WERI-Rb-1 (cell line): ENCODE data around the gene COL5A1.

Experiments
- DNase-seq: peaks from one replicate; pipeline ENCODE4 v3.0.0-alpha.2; 2020
- H3K27ac ChIP-seq: fragments of 250-450 bp; sonication (Bioruptor Pico); 2 replicates; pipeline ENCODE4 v1.5.1; 2020; ENCODE audit warnings: mild to moderate bottlenecking, moderate library complexity
- H3K27me3 ChIP-seq: fragments of 250-450 bp; sonication (Bioruptor Pico); 2 replicates; pipeline ENCODE4 v1.5.1; 2021; ENCODE audit warnings: mild to moderate bottlenecking, low read depth, moderate library complexity; ENCODE audit not compliant: insufficient read depth, severe bottlenecking
- H3K36me3 ChIP-seq: fragments of 250-450 bp; sonication (Bioruptor Pico); 2 replicates; pipeline ENCODE4 v1.5.1; 2020; ENCODE audit warnings: mild to moderate bottlenecking, moderate library complexity
- H3K4me3 ChIP-seq: 2 replicates; pipeline ENCODE4 v1.5.1; 2011; ENCODE audit warnings: low read depth, mild to moderate bottlenecking, control low read depth, low read length
- H3K9me3 ChIP-seq: fragments of 250-450 bp; sonication (Bioruptor Pico); 2 replicates; pipeline ENCODE4 v1.5.1; 2021; ENCODE audit warnings: mild to moderate bottlenecking, moderate library complexity; ENCODE audit not compliant: severe bottlenecking
- TF ChIP-seq, protein P1 (sequence below): IDR thresholded peaks from 2 replicates; pipeline ENCODE4 v1.5.1; 2011; ENCODE audit warnings: low read depth, mild to moderate bottlenecking, control low read depth, inconsistent platforms, low read length

COL5A1 gene

DNA sequence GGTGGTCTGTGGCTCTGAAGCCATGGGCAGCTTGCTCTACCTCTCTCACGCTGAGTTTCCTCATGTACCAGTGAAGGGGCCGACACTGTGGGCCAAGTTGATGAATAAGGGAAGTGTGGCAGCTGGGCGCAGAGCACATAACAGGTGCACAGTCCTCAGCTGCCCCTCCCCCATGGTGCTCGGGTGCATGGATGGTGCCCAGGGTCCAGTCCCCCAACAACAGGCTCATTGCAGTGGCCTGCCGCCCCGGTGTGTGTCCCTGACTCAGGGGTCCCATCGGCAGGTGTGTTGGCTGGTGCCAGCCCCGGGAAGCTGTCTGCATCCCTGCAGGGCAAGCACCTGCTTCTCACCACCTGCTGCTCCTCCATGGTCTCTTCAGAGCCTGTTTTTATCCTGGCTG, 36.6 kb downstream of the COL5A1 start:
- Histone ChIP-seq H3K36me3 (no peaks in the 10 kb centered on the region), H3K27me3 (no peaks in the 10 kb centered on the region), H3K27ac (no peak overlapping the region), H3K4me3 (no peak overlapping the region), H3K9me3 (peaks cover 3% of the 10 kb centered on the region)
- TF ChIP-seq, protein P1, sequence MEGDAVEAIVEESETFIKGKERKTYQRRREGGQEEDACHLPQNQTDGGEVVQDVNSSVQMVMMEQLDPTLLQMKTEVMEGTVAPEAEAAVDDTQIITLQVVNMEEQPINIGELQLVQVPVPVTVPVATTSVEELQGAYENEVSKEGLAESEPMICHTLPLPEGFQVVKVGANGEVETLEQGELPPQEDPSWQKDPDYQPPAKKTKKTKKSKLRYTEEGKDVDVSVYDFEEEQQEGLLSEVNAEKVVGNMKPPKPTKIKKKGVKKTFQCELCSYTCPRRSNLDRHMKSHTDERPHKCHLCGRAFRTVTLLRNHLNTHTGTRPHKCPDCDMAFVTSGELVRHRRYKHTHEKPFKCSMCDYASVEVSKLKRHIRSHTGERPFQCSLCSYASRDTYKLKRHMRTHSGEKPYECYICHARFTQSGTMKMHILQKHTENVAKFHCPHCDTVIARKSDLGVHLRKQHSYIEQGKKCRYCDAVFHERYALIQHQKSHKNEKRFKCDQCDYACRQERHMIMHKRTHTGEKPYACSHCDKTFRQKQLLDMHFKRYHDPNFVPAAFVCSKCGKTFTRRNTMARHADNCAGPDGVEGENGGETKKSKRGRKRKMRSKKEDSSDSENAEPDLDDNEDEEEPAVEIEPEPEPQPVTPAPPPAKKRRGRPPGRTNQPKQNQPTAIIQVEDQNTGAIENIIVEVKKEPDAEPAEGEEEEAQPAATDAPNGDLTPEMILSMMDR, result no peak
- DNase-seq, result no peak

DNA sequence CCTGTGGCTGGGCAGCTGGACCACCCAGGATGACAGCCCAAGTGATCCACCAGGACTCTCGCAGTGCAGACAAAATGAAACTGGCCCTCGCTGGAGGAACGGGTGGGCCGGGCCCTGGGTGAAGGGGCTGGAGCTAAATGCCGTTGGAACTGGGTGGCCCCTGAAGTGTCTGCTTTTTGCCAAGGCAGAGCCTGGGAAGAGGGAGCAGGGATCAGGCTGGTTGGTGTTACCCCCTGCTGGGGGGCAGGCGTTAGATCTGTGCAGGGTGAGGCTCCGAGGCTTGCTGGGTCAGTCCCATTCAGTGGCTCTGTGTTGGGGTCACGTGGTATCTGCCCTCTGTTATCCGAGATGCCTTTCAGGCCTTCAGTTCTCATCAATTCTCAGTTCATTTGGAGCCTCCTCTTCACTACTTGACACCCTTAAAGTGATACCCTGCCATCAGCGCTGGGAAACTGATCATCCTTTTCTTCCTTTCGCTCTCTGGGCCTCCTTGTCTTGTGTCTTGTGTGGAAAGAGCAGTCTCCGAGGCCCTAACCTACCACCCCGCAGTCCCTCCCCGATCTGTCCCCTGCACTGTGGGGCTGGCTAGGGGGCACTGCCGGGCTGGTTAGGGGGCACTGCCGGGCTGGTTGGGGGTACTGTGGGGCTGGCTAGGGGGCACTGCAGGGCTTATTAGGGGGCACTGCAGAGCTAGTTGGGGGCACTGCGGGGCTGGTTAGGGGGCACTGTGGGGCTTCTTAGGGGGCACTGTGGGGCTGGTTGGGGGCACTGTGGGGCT, 37.3 kb downstream of the COL5A1 start:
- Histone ChIP-seq H3K36me3 (no peaks in the 10 kb centered on the region), H3K27me3 (no peaks in the 10 kb centered on the region), H3K4me3 (no peak overlapping the region), H3K27ac (no peak overlapping the region), H3K9me3 (peaks cover 3% of the 10 kb centered on the region)
- TF ChIP-seq, protein P1, result no peak
- no peak for DNase-seq

DNA sequence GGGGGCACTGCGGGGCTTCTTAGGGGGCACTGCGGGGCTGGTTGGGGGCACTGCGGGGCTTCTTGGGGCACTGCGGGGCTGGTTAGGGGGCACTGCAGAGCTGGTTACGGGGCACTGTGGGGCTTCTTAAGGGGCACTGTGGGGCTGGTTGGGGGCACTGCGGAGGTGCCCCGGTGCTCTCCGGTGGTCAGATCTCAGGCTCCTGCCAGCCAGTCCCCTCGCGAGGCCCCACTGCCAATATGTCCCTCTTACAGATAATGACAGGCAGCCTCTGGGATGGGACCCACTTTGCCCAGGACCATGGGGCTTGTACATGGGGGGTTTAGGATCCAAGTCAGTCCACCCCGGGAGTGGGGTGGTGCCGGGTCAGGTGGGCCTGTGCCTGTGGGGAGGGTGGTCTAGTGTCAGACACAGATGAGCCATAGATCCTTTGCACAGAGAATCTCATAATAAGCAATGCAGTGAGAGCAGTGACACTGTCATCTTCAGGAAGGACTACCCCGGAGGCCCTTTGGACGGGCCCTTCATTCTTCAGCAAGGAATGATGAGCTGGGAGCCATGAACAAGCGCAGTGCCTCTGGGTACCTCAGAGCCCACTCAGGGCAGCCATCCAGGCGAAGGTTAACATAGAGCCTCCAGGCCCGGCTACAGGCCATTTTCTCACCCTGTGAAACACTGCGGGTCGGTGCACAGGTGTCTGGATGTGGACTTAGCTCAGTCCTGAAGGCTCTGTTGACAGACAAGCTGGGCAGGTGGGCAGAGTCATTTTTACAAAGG, 38.2 kb downstream of the COL5A1 start:
- Histone ChIP-seq H3K9me3 (peaks cover 3% of the 10 kb centered on the region), H3K27ac (no peak overlapping the region), H3K4me3 (no peak overlapping the region), H3K27me3 (no peaks in the 10 kb centered on the region), H3K36me3 (no peaks in the 10 kb centered on the region)
- TF ChIP-seq, protein P1, result no peak
- DNase-seq, result no peak

DNA sequence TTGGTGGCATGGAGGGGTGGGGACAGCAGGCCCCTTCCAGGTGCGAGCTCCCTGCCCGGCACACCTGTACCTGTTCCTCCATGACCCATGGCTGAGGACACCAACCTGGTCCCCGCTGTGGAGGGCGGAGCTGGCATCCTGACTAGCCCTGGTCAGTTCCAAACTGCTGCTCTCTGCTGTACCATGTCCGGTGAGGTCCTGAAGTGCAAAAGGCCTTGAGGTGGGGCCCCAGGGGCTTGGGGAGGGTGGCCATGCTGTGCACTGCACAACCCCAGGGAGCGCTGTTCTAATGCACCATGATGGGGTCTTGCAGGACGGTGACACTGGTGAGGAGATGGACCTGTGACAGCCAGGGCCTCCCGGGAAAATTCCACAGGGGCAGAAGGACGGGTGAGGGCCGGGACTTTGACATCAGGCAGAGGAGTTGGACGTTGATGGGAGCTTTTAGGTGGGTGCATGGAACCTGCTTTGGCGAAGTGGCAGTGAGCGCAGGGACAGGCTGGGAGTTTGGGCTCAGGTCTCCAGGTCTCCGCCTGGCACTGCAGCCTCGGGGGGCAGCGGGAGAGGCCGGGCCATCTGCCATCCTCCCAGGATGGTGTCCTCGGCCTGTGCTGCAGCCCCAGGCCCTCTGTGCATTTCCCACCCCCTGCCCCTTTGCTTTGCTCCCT, 38.9 kb downstream of the COL5A1 start:
- Histone ChIP-seq H3K27me3 (no peaks in the 10 kb centered on the region), H3K36me3 (no peaks in the 10 kb centered on the region), H3K9me3 (peaks cover 2% of the 10 kb centered on the region), H3K27ac (no peak overlapping the region), H3K4me3 (no peak overlapping the region)
- TF ChIP-seq, protein P1, result no peak
- DNase-seq, result no peak

DNA sequence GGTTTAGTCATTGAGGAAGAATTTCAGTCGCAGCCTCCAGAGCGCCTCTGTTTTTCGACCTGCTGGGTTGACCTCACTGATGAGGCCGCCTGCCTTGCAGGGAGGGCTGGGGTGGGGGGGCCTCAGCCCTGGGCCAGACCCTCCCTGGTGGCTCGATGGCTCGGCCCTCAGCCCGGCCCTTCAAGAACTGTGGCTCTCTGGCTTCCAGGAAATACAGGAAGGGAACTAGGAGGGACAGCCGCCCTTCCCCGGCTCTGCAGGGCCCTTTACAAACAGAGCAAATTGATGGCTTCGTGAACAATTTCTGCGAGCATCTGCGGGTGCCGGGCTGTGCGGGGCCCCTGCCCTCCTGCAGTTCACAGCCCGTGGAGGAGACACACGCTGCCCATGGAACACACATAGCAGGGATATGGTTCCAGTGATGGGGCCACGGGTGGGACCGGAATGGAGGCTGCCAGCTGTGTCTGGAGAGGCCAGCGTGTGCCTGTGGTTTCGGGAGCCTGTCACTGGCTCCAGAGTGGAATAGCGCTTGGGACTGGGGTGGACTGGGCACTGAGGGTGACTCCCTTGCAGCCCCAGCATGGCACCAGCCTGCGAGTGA, 39.6 kb downstream of the COL5A1 start:
- H3K36me3 ChIP-seq, result no peaks in the 10 kb centered on the region
- no peak overlapping the region for H3K4me3 ChIP-seq
- DNase-seq, result no peak
- no peaks in the 10 kb centered on the region for H3K9me3 ChIP-seq
- TF ChIP-seq, protein P1, result no peak
- H3K27ac ChIP-seq, result no peak overlapping the region
- no peaks in the 10 kb centered on the region for H3K27me3 ChIP-seq
